ENCODE measurements around the gene ANAPC2.

DNA sequence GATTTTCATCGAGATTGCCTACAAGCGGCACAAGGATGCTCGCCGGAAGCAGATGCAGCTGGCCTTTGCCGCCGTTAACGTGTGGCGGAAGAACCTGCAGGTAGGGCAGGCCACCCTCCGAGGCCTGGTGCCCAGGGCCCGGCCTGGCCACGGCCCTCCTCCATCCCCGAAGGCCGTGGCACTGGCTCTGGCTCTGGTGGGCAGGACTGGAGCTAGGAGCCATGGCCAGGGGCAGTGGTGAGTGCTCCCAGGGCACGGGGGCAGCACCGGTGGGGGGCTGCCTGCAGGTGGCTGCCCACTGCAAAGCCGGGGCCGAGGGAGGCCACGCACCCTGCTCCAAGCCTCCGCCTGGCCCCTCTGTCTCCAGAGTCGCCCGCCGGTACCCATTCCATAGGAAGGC, 24.6 kb downstream of the ANAPC2 start:
- TF ChIP-seq, protein P1, sequence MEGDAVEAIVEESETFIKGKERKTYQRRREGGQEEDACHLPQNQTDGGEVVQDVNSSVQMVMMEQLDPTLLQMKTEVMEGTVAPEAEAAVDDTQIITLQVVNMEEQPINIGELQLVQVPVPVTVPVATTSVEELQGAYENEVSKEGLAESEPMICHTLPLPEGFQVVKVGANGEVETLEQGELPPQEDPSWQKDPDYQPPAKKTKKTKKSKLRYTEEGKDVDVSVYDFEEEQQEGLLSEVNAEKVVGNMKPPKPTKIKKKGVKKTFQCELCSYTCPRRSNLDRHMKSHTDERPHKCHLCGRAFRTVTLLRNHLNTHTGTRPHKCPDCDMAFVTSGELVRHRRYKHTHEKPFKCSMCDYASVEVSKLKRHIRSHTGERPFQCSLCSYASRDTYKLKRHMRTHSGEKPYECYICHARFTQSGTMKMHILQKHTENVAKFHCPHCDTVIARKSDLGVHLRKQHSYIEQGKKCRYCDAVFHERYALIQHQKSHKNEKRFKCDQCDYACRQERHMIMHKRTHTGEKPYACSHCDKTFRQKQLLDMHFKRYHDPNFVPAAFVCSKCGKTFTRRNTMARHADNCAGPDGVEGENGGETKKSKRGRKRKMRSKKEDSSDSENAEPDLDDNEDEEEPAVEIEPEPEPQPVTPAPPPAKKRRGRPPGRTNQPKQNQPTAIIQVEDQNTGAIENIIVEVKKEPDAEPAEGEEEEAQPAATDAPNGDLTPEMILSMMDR (IDR thresholded peaks at IDR 0.05; ENCODE audit: insufficient read depth, low read depth, low read length) = no peak
- no peak for TF ChIP-seq EZH2 (IDR thresholded peaks at IDR 0.05; ENCODE audit: insufficient read depth, low read length)

Data from astrocyte (in vitro differentiated cells and primary cell).